DOHH2 (cell line): ENCODE data around the gene SPNS2.

Experiments
- H3F3A ChIP-seq: fragments of 200-600 bp; sonication (generic), shearing (Covaris generic); 2 replicates; pipeline ENCODE4 v1.6.0; 2016; ENCODE audit warnings: antibody characterized with exemption, mild to moderate bottlenecking; ENCODE audit not compliant: control insufficient read depth, insufficient read depth
- H3K27ac ChIP-seq: fragments of 200-600 bp; sonication (generic); 2 replicates; pipeline ENCODE4 v1.5.1; 2014; ENCODE audit warnings: low read depth, mild to moderate bottlenecking, low read length, moderate library complexity
- H3K27me3 ChIP-seq: fragments of 200-600 bp; sonication (generic); 2 replicates; pipeline ENCODE4 v1.6.1; 2014; ENCODE audit warnings: mild to moderate bottlenecking, low read length, mixed read lengths; ENCODE audit not compliant: control insufficient read depth
- H3K36me3 ChIP-seq: fragments of 200-600 bp; sonication (generic); 2 replicates; pipeline ENCODE4 v1.6.1; 2014; ENCODE audit warnings: mild to moderate bottlenecking, low read length, moderate library complexity, mixed read lengths; ENCODE audit not compliant: control insufficient read depth
- H3K4me1 ChIP-seq: fragments of 200-600 bp; sonication (generic); 2 replicates; pipeline ENCODE4 v1.6.1; 2014; ENCODE audit warnings: mild to moderate bottlenecking, low read length, mixed read lengths; ENCODE audit not compliant: control insufficient read depth
- H3K4me2 ChIP-seq: fragments of 200-600 bp; sonication (generic); 2 replicates; pipeline ENCODE4 v1.6.0; 2014; ENCODE audit warnings: mild to moderate bottlenecking, low read length, moderate library complexity
- H3K4me3 ChIP-seq: fragments of 200-600 bp; sonication (generic); 2 replicates; pipeline ENCODE4 v1.5.1; 2014; ENCODE audit warnings: mild to moderate bottlenecking, low read length, mixed read lengths
- H3K79me2 ChIP-seq: fragments of 200-600 bp; sonication (generic); 2 replicates; pipeline ENCODE4 v1.6.1; 2014; ENCODE audit warnings: mild to moderate bottlenecking, low read length, mixed read lengths; ENCODE audit not compliant: control insufficient read depth
- H3K9me2 ChIP-seq: fragments of 200-600 bp; sonication (generic); replicated peaks from 2 replicates; pipeline ENCODE4 v1.6.1; 2014; ENCODE audit warnings: mild to moderate bottlenecking, low read length, mixed read lengths; ENCODE audit not compliant: control insufficient read depth
- H3K9me3 ChIP-seq: fragments of 200-600 bp; sonication (generic); 2 replicates; pipeline ENCODE4 v1.6.1; 2014; ENCODE audit warnings: antibody characterized with exemption, low read length, mixed read lengths; ENCODE audit not compliant: control insufficient read depth, insufficient read depth
- H4K20me1 ChIP-seq: fragments of 200-600 bp; sonication (generic); 2 replicates; pipeline ENCODE4 v1.6.0; 2014; ENCODE audit warnings: low read depth, mild to moderate bottlenecking, antibody characterized with exemption, low read length, moderate library complexity; ENCODE audit not compliant: control insufficient read depth, insufficient read depth
- EZH2phosphoT487 ChIP-seq: fragments of 200-600 bp; sonication (generic); IDR thresholded peaks from 2 replicates; pipeline ENCODE4 v1.6.1; 2017; ENCODE audit warnings: borderline replicate concordance, mild to moderate bottlenecking, antibody characterized with exemption, low read length, moderate library complexity, mixed read lengths
- TF ChIP-seq, protein P1 (sequence below): fragments of 200-600 bp; sonication (generic); IDR thresholded peaks from one replicate; pipeline ENCODE4 v1.5.1; 2014; ENCODE audit warnings: antibody characterized with exemption, mild to moderate bottlenecking, low read depth, low read length; ENCODE audit not compliant: poor library complexity, severe bottlenecking

Gene SPNS2

DNA sequence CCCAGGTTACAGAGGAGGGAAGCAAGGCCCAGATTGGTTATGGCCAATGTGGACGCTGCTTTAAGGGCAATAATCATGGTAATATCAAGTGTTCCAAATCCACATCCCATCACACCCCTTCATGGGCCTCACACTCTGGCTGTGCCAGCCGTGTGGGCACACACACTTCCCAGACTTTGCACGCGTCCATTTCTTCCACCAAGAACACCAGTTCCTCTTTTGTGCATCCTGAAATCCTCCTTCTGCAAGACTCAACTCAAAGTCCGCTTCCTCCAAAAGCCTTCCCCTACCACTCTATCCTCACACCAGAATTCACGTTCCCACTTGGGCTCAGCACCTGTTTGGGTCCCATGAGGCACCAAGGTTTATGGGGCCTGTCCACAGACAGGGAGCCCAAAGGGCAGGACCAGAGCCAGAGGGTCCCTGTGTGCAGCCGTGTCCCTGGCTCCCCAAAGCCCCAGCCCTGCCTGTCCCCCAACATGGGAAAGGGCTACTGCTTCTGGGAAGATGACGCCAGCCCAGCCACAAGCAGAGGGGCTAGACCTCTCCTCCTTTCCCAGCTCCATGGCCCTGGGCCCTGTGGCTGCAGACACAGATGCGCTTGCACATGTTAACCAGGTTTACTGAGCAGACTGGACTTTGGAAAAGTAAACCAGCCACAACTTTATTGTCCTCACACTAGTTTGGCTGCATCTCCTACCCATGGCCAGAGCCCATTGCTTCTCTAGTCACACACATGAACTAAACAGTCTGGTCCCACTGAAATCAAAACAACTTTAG is 44.7 kb upstream of the SPNS2 start:
- Histone ChIP-seq H3K79me2 (no peaks in the 10 kb centered on the region), H3K4me2 (no peak overlapping the region), H3K9me3 (no peaks in the 10 kb centered on the region), H3K36me3 (no peaks in the 10 kb centered on the region), H3K9me2 (no peaks in the 10 kb centered on the region), H3K27me3 (no peaks in the 10 kb centered on the region), H3K27ac (no peak overlapping the region), H3F3A (no peaks in the 10 kb centered on the region), H4K20me1 (no peaks in the 10 kb centered on the region; the same call in 1 of the 2 replicates), H3K4me1 (no peaks in the 10 kb centered on the region), H3K4me3 (no peak overlapping the region)
- TF ChIP-seq, protein P1, sequence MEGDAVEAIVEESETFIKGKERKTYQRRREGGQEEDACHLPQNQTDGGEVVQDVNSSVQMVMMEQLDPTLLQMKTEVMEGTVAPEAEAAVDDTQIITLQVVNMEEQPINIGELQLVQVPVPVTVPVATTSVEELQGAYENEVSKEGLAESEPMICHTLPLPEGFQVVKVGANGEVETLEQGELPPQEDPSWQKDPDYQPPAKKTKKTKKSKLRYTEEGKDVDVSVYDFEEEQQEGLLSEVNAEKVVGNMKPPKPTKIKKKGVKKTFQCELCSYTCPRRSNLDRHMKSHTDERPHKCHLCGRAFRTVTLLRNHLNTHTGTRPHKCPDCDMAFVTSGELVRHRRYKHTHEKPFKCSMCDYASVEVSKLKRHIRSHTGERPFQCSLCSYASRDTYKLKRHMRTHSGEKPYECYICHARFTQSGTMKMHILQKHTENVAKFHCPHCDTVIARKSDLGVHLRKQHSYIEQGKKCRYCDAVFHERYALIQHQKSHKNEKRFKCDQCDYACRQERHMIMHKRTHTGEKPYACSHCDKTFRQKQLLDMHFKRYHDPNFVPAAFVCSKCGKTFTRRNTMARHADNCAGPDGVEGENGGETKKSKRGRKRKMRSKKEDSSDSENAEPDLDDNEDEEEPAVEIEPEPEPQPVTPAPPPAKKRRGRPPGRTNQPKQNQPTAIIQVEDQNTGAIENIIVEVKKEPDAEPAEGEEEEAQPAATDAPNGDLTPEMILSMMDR = no peak
- no peak for TF ChIP-seq EZH2phosphoT487

DNA sequence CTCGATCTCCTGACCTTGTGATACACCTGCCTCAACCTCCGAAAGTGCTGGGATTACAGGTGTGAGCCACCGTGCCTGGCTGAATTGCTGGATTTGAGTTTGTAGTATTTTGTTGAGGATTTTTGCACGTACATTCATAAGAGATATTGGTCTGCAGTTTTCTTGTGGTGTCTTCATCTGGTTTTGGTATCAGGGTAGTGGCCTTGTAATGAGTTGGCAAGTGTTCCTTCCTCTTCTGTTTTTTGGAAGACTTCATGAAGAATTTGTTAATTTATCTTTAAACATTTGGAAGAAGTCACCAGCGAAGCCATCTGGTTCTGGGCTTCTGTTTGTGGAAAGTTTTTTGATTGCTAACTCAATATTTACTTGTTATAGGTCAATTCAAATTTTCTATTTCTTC is 38.0 kb upstream of the SPNS2 start:
- Histone ChIP-seq H3K4me3 (no peak overlapping the region), H3K27me3 (no peaks in the 10 kb centered on the region)
- TF ChIP-seq, protein P1 = no peak
- TF ChIP-seq EZH2phosphoT487 = no peak

DNA sequence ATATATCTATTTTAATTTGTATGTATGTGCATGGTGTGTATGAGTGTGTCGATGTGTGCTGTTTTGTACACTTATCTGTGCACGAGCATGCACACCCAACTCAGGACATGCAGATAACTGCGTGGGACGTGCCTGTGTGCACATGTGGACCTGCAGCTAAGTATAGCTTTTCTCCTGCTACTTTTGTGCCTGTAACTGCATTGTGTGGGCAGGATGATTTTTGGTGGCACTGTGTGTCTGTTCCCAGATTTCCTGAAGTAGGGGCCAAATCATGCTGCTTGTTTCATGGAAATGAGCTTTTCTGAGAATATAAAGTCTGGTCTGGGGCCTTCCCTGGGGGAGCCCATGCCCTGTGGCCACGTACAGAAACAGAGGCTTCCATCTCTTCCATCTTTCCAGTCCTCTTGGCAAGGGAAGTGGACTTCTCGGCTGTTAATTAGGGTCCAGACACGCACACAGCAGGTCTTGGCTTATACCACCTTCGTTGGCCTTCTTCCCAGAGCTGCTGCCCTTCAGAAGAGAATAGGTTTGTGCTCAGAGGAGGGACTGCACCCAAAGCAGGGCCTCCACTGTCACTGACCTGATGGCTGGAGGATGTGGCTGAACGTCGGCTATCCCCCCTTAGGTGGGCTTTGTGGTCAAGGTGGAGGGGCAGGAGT is 34.7 kb upstream of the SPNS2 start:
- H3K4me3 ChIP-seq = no peak overlapping the region
- no peaks in the 10 kb centered on the region for H3K9me2 ChIP-seq
- no peak for TF ChIP-seq EZH2phosphoT487
- TF ChIP-seq, protein P1 = no peak
- no peaks in the 10 kb centered on the region for H3K27me3 ChIP-seq
- no peaks in the 10 kb centered on the region for H3K4me1 ChIP-seq
- H3F3A ChIP-seq = no peaks in the 10 kb centered on the region
- H3K9me3 ChIP-seq = peaks cover 4% of the 10 kb centered on the region; the same call in 1 of the 2 replicates
- no peak overlapping the region for H3K27ac ChIP-seq
- H3K4me2 ChIP-seq = no peak overlapping the region
- no peaks in the 10 kb centered on the region for H3K36me3 ChIP-seq
- no peaks in the 10 kb centered on the region for H3K79me2 ChIP-seq
- no peaks in the 10 kb centered on the region for H4K20me1 ChIP-seq

More for the DNA sequence above, 38.0 kb upstream of the SPNS2 start:
- Histone ChIP-seq H4K20me1 (no peaks in the 10 kb centered on the region), H3K27ac (no peak overlapping the region), H3K9me3 (peaks cover 4% of the 10 kb centered on the region; the same call in 1 of the 2 replicates), H3F3A (no peaks in the 10 kb centered on the region), H3K36me3 (no peaks in the 10 kb centered on the region), H3K4me2 (no peak overlapping the region), H3K4me1 (no peaks in the 10 kb centered on the region), H3K9me2 (no peaks in the 10 kb centered on the region), H3K79me2 (no peaks in the 10 kb centered on the region)
